ENCODE measurements around the gene HEY2.

DNA sequence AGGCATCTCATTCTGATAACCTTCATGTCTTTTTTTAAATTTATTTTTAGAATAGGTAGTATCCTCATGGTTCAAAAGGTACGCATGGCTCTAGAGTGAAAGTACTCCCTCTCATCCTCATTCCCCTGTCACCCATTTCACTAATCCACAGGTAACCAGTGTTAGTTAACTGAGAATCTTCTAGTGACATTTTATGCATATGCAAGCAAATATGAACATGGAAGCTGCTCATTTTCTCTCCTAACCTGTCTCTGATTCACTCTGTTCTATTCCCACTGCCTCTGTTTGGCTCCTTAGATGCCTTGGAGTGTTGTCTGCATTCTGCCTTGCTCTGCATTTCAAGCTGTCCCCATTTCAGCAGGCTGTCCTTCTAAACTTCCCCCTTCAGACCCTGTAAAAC lies 45.9 kb downstream of the HEY2 start:
- TF ChIP-seq, protein P1, sequence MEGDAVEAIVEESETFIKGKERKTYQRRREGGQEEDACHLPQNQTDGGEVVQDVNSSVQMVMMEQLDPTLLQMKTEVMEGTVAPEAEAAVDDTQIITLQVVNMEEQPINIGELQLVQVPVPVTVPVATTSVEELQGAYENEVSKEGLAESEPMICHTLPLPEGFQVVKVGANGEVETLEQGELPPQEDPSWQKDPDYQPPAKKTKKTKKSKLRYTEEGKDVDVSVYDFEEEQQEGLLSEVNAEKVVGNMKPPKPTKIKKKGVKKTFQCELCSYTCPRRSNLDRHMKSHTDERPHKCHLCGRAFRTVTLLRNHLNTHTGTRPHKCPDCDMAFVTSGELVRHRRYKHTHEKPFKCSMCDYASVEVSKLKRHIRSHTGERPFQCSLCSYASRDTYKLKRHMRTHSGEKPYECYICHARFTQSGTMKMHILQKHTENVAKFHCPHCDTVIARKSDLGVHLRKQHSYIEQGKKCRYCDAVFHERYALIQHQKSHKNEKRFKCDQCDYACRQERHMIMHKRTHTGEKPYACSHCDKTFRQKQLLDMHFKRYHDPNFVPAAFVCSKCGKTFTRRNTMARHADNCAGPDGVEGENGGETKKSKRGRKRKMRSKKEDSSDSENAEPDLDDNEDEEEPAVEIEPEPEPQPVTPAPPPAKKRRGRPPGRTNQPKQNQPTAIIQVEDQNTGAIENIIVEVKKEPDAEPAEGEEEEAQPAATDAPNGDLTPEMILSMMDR (IDR thresholded peaks at IDR 0.05; ENCODE audit: low read depth, low read length, poor library complexity, severe bottlenecking): no peak
- TF ChIP-seq EZH2phosphoT487 (IDR thresholded peaks at IDR 0.05; ENCODE audit: borderline replicate concordance, low read length): no peak
